A673 (cell line): ENCODE measurements around the gene ITGA6.

Source experiments
- CTCF ChIP-seq: fragments of 300-800, 200-600 bp; sonication (generic); conservative IDR thresholded peaks from 2 replicates; pipeline ENCODE4 v1.5.1; 2017; ENCODE audit warnings: low read depth, mild to moderate bottlenecking, antibody characterized with exemption, low read length, moderate library complexity, mixed read lengths
- EZH2 ChIP-seq: fragments of 200-600 bp; sonication (generic); IDR thresholded peaks from 2 replicates; pipeline ENCODE4 v1.6.1; 2017; ENCODE audit warnings: borderline replicate concordance, low read depth, mild to moderate bottlenecking, mixed read lengths, antibody characterized with exemption, low read length; ENCODE audit not compliant: poor library complexity, severe bottlenecking

GRCh38 chr2:172545408-172546075, 118.2 kb downstream of the ITGA6 start:
- no peak for TF ChIP-seq CTCF
- TF ChIP-seq EZH2 = no peak
